ENCODE data around the gene DAZAP1. TPM values are rescaled to one million over a fixed set of nuclear protein-coding genes. Genes with fewer than 3 reads are reported as not detected.

The DAZAP1 gene
- total RNA-seq, 4 donors from 2014 or later, result 28.6 to 60.5 (median 48.2) TPM

DNA sequence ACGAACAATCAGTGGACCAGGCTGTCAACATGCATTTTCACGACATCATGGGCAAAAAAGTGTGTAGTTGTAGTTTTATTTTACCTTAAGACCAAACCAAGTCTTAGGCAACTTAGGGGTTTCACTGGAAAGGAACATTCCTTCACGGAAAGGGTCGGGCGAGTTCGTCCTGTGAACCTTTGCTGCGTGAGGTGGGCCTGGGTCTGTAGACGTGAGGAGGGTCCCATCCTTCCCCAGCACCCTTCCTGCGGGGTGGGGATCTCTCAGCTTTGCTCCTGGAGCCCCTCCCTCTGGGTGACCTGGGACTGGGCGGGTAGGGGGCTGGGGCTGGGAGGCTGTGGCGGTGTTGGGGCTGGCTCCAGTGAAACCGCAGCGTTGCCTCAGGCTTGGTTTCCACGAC is 18.5 kb downstream of the DAZAP1 start:
- H3K4me3 ChIP-seq (ENCODE audit: low read depth, poor library complexity, severe bottlenecking), result no peak overlapping the region
- 86 to 90% methylated on average over 14 of the region's 14 CpGs for WGBS, 2 donors
- no peak for DNase-seq (ENCODE audit: low spot score in 2 of 2)
- TF ChIP-seq, protein P1, sequence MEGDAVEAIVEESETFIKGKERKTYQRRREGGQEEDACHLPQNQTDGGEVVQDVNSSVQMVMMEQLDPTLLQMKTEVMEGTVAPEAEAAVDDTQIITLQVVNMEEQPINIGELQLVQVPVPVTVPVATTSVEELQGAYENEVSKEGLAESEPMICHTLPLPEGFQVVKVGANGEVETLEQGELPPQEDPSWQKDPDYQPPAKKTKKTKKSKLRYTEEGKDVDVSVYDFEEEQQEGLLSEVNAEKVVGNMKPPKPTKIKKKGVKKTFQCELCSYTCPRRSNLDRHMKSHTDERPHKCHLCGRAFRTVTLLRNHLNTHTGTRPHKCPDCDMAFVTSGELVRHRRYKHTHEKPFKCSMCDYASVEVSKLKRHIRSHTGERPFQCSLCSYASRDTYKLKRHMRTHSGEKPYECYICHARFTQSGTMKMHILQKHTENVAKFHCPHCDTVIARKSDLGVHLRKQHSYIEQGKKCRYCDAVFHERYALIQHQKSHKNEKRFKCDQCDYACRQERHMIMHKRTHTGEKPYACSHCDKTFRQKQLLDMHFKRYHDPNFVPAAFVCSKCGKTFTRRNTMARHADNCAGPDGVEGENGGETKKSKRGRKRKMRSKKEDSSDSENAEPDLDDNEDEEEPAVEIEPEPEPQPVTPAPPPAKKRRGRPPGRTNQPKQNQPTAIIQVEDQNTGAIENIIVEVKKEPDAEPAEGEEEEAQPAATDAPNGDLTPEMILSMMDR (IDR thresholded peaks at IDR 0.05), result no peak
- no peak for TF ChIP-seq POLR2A (IDR thresholded peaks at IDR 0.05)
- intact Hi-C loops (cut with DNase I; ENCODE audit: low total_unique reads), result no loop called here

DNA sequence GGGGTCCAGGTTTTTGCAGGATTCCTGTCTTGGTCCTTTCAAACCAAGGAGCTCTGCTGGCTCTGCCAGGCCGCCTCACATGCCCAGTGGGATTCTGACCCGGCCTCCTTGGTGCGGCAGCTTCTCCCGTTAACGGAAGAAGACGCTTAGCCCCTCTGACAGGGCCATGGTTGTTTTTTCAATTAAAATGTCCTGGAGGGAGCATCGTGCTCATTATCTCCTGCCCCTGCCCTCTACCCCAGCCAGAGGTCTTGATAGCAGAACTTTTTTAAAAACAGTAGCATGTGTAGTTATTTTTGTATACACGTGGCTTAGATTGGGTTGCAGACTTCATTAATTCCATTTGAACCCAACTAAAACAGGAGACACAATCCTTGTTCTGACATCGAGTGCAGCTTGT is 19.4 kb downstream of the DAZAP1 start:
- no peak overlapping the region for H3K4me3 ChIP-seq (ENCODE audit: low read depth, poor library complexity, severe bottlenecking)
- no peak for DNase-seq (ENCODE audit: low spot score in 2 of 2)

DNA sequence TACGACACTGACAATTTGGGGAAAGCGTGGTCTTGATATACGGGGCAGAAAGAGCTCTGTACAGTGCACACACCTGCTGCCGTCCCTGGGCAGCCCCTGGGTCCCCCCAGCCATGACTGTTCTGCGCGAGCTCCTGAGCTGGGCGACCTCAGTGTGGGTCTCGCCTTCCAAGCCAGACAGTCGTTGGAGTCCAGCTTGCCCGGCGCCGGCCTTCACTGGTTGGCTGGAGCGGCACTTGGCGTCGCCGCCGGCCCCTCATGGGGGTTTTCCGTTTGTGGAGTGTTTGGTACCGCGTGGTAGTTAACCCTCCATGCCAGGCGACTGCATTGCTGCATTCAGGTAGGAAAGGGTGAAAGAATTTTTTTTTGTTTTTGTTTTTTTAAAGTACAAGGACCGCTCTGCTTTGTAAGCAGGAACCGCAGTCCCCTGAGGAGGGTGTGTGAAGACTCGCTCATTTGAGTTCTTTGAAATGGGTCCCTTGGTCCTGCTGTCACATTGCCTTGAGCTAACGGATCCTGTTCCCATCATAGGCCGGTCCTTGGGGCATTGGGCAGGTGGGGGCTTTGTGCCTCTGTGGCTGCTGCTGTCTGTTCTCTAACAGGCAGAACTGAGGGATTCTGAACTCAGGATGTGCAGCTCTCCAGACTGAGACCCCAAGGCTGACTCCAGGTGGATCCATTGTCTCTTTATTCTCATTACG is 20.0 kb downstream of the DAZAP1 start:
- intact Hi-C loops (cut with DNase I; ENCODE audit: low total_unique reads), result no loop called here
- DNase-seq (ENCODE audit: low spot score in 2 of 2), result no peak
- no peak overlapping the region for H3K4me3 ChIP-seq (ENCODE audit: low read depth, poor library complexity, severe bottlenecking)
- 90 to 91% methylated on average over 27 of the region's 27 CpGs for WGBS, 2 donors
- TF ChIP-seq POLR2A (IDR thresholded peaks at IDR 0.05), result no peak
- TF ChIP-seq, protein P1 (IDR thresholded peaks at IDR 0.05), result no peak

More for the DNA sequence above, 19.4 kb downstream of the DAZAP1 start:
- intact Hi-C loops (cut with DNase I; ENCODE audit: low total_unique reads), result no loop called here
- 85 to 91% methylated on average over 9 of the region's 9 CpGs for WGBS, 2 donors
- TF ChIP-seq, protein P1 (IDR thresholded peaks at IDR 0.05), result no peak
- no peak for TF ChIP-seq POLR2A (IDR thresholded peaks at IDR 0.05)

DNA sequence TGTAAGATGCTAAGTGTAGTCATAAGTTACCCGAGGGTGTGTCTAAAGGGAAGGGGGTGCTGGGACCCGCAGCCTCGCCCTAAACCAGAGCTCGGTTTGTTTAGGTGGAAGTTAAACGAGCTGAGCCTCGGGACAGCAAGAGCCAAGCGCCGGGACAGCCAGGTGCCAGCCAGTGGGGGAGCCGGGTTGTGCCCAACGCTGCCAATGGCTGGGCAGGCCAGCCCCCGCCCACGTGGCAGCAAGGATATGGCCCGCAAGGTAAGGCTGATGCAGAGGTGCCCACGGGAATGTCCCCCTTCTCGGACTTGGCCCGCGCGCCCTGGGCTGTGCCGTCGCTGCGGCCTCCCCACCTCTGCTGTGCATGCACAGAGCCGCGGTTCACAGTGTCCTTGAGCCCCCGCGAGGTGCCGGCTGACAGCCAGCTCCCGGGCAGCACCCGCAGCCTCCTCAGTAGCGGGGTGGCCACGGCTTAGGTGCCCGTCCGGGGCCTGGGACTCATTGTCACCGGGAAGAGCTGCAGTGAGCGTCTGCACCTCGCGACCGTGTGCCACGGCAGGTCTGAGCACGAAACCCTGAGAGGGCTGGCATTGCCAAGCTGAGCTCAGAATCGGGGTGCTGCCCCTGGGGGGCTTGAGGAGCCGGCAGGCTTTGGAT is 21.5 kb downstream of the DAZAP1 start:
- 77 to 79% methylated on average over 26 to 41 of the region's 41 CpGs for WGBS, 2 donors
- DNase-seq (ENCODE audit: low spot score in 2 of 2), result no peak
- intact Hi-C loops (cut with DNase I; ENCODE audit: low total_unique reads), result no loop called here
- TF ChIP-seq, protein P1 (IDR thresholded peaks at IDR 0.05), result no peak
- TF ChIP-seq POLR2A (IDR thresholded peaks at IDR 0.05), result no peak
- H3K4me3 ChIP-seq (ENCODE audit: low read depth, poor library complexity, severe bottlenecking), result no peak overlapping the region

- 89 to 91% methylated on average over 14 of the region's 14 CpGs for WGBS, 2 donors
- intact Hi-C loops (cut with DNase I; ENCODE audit: low total_unique reads), result no loop called here
- H3K4me3 ChIP-seq (ENCODE audit: low read depth, poor library complexity, severe bottlenecking), result no peak overlapping the region
- TF ChIP-seq POLR2A (IDR thresholded peaks at IDR 0.05), result no peak
- DNase-seq (ENCODE audit: low spot score in 2 of 2), result no peak
Observed at GRCh38 chr19:1429750-1430149, 22.4 kb downstream of the DAZAP1 start.

DNA sequence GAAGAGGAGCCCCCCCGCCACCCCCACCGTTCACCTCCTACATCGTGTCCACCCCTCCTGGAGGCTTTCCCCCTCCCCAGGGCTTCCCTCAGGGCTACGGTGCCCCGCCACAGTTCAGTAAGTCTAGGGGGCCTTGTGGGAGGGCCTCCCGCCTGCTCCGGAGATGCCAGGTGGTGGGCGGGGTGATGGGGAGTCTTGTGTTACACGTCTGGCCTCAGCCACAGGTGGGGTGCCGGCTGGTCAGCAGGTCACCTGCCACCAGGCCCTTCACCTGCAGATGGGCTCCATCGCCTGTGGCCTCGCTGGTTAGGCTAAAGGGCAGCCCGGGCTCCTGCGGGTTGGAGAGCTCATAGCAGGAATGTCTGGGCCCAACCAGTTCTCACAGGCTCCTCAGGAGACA is 22.9 kb downstream of the DAZAP1 start:
- DNase-seq (ENCODE audit: low spot score in 2 of 2), result no peak
- no peak overlapping the region for H3K4me3 ChIP-seq (ENCODE audit: low read depth, poor library complexity, severe bottlenecking)
- intact Hi-C loops (cut with DNase I; ENCODE audit: low total_unique reads), result no loop called here
- 90 to 94% methylated on average over 14 of the region's 14 CpGs for WGBS, 2 donors
- TF ChIP-seq, protein P1 (IDR thresholded peaks at IDR 0.05), result no peak
- no peak for TF ChIP-seq POLR2A (IDR thresholded peaks at IDR 0.05)

Data from lower leg skin (tissue), 4 donors.